Measurements from ENCODE around the gene TSPAN9. TPM values are rescaled to one million over a fixed set of nuclear protein-coding genes. Genes with fewer than 3 reads are reported as not detected.

Gene TSPAN9
- total RNA-seq, 1 experiment from 2014 or later = 13.2 TPM

DNA sequence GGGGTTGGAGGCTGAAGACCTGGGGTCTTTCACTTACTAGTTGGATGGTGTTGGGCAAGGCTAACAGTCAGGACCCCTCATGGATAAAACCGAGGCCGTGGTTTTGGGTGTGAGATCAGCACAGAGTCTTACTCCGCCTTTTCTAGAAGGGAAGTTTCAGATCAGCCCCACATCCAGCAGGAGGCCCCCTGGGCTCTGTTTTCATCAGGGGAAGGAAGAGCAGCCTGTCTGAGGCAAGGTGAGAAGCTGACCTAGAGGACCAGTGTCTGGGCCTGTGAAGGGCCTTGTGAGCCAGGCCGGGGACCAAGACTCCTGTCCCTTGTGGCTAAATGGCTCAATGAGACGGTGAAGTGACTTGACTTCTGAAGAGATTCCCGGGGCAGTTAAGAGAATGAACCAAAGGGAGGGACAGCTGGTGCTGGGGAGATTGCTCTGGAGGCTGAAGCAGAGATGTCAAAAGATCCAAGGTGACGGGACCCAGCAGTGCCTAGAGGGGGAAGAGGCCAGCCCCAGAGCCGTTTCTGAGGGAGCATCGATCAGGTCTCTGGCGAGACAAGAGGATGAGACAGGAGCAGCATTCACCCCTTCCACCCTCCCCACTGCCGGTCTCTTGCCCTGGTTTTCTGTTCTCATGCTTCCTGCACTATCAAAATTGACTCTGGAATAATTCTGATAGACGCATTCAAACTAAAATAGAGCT is 40.1 kb upstream of the TSPAN9 start:
- Histone ChIP-seq H3K36me3 (ENCODE audit: control insufficient read depth in 1 of 2, insufficient read depth in 2 of 2, low read length in 2 of 2) (peaks cover 4 to 19% of the 10 kb centered on the region in 2 experiments; a peak in 2 of 4 replicates), H3K4me1 (ENCODE audit: control insufficient read depth in 1 of 2, insufficient read depth in 2 of 2, low read length in 2 of 2) (peaks cover 0 to 4% of the 10 kb centered on the region in 2 experiments; a peak in 1 of 4 replicates), H3K4me3 (replicated peaks in 1 of 2; ENCODE audit: low read depth in 1 of 2, low read length in 2 of 2) (no peak overlapping the region), H4K20me1 (ENCODE audit: insufficient read depth) (no peaks in the 10 kb centered on the region), H3K4me2 (ENCODE audit: low read length) (no peak overlapping the region), H3K79me2 (ENCODE audit: insufficient read depth, low read length) (no peaks in the 10 kb centered on the region), H3K27me3 (ENCODE audit: insufficient read depth, low read length) (no peaks in the 10 kb centered on the region), H3K27ac (ENCODE audit: low read depth, low read length) (no peak overlapping the region), H3K9ac (ENCODE audit: low read length) (no peak overlapping the region), H2AFZ (ENCODE audit: low read depth, low read length, poor library complexity, severe bottlenecking) (no peak overlapping the region), H3K9me3 (ENCODE audit: control insufficient read depth in 1 of 2, insufficient read depth in 1 of 2, low read depth in 1 of 2, low read length in 2 of 2) (no peaks in the 10 kb centered on the region), H3K9me2 (ENCODE audit: insufficient read depth) (no peaks in the 10 kb centered on the region)
- ChIA-PET RAD21 (ENCODE audit: low non-redundant PET in 1 of 2, low total read pairs in 2 of 2, uncharacterized antibody in 2 of 2, unreplicated experiment in 2 of 2) (no interaction called here), CTCF (no interaction called here), POLR2A (no interaction called here)
- DNase-seq (ENCODE audit: low read depth, low spot score) (no peak), ATAC-seq (no peak)
- TF ChIP-seq YY1 (IDR thresholded peaks at IDR 0.05; ENCODE audit: extremely low read depth, insufficient replicate concordance, low read depth, low read length) = no peak
- no peak for TF ChIP-seq TCF7L2 (IDR thresholded peaks at IDR 0.05; ENCODE audit: borderline replicate concordance, extremely low read depth, insufficient read depth, insufficient read length)
- no peak for TF ChIP-seq EZH2 (IDR thresholded peaks at IDR 0.05)
- TF ChIP-seq POLR2AphosphoS5 (IDR thresholded peaks at IDR 0.05; ENCODE audit: low read depth, low read length) = no peak
- intact Hi-C loops (cut with micrococcal nuclease) = no loop called here
- no TSS peak for BruUV-seq (replicated peaks)

GRCh38 chr12:3038166-3038565 is 39.0 kb upstream of the TSPAN9 start:
- no peaks in the 10 kb centered on the region for H3K79me2 ChIP-seq (ENCODE audit: insufficient read depth, low read length)
- no peak overlapping the region for H3K27ac ChIP-seq (ENCODE audit: low read depth, low read length)
- H3K36me3 ChIP-seq (ENCODE audit: control insufficient read depth in 1 of 2, insufficient read depth in 2 of 2, low read length in 2 of 2) = peaks cover 4 to 23% of the 10 kb centered on the region in 2 experiments; a peak in 2 of 4 replicates
- H2AFZ ChIP-seq (ENCODE audit: low read depth, low read length, poor library complexity, severe bottlenecking) = no peak overlapping the region
- H3K4me3 ChIP-seq (replicated peaks in 1 of 2; ENCODE audit: low read depth in 1 of 2, low read length in 2 of 2) = no peak overlapping the region
- no peaks in the 10 kb centered on the region for H3K27me3 ChIP-seq (ENCODE audit: insufficient read depth, low read length)
- no peak for TF ChIP-seq ZNF274 (IDR thresholded peaks at IDR 0.05; ENCODE audit: low read depth, low read length)
- TF ChIP-seq POLR2A (IDR thresholded peaks at IDR 0.05; ENCODE audit: borderline replicate concordance, extremely low read depth, insufficient read depth, insufficient read length) = no peak
- TF ChIP-seq EZH2 (IDR thresholded peaks at IDR 0.05) = no peak
- TF ChIP-seq ZFX (IDR thresholded peaks at IDR 0.05) = no peak
- TF ChIP-seq JUND (IDR thresholded peaks at IDR 0.05) = no peak
- TF ChIP-seq POLR2AphosphoS5 (IDR thresholded peaks at IDR 0.05; ENCODE audit: low read depth, low read length) = no peak
- TF ChIP-seq EZH2phosphoT487 (IDR thresholded peaks at IDR 0.05; ENCODE audit: borderline replicate concordance) = no peak
- TF ChIP-seq TCF7L2 (IDR thresholded peaks at IDR 0.05; ENCODE audit: borderline replicate concordance, extremely low read depth, insufficient read depth, insufficient read length) = no peak
- TF ChIP-seq MAX (IDR thresholded peaks at IDR 0.05) = no peak
- no peak for TF ChIP-seq SP1 (IDR thresholded peaks at IDR 0.05; ENCODE audit: low read depth)
- no peak for TF ChIP-seq SIN3A (IDR thresholded peaks at IDR 0.05; ENCODE audit: low read depth)
- ChIA-PET CTCF (no interaction called here), POLR2A (no interaction called here), RAD21 (ENCODE audit: low non-redundant PET in 1 of 2, low total read pairs in 2 of 2, uncharacterized antibody in 2 of 2, unreplicated experiment in 2 of 2) (no interaction called here)
- H3K9me3 ChIP-seq (ENCODE audit: control insufficient read depth in 1 of 2, insufficient read depth in 1 of 2, low read depth in 1 of 2, low read length in 2 of 2) = no peaks in the 10 kb centered on the region
- H3K4me2 ChIP-seq (ENCODE audit: low read length) = no peak overlapping the region
- no peaks in the 10 kb centered on the region for H3K9me2 ChIP-seq (ENCODE audit: insufficient read depth)
- BruUV-seq (replicated peaks) = no TSS peak
- peaks cover 0 to 4% of the 10 kb centered on the region in 2 experiments; a peak in 1 of 4 replicates for H3K4me1 ChIP-seq (ENCODE audit: control insufficient read depth in 1 of 2, insufficient read depth in 2 of 2, low read length in 2 of 2)
- ATAC-seq (no peak), DNase-seq (ENCODE audit: low read depth, low spot score) (no peak)
- H3K9ac ChIP-seq (ENCODE audit: low read length) = no peak overlapping the region
- H4K20me1 ChIP-seq (ENCODE audit: insufficient read depth) = no peaks in the 10 kb centered on the region
- intact Hi-C loops (cut with micrococcal nuclease) = no loop called here

All from HCT116 (cell line).